Measurements from ENCODE around the gene CIDEA. TPM values are rescaled to one million over a fixed set of nuclear protein-coding genes. Genes with fewer than 3 reads are reported as not detected.

CIDEA gene
- total RNA-seq, 4 donors from 2014 or later, result 132 to 584 (median 435) TPM

GRCh38 chr18:12248926-12249720 is 5.0 kb upstream of the CIDEA start:
- ATAC-seq (ENCODE audit: low FRiP score) (no peak), DNase-seq (ENCODE audit: low spot score) (no peak)
- no peak for TF ChIP-seq CTCF (IDR thresholded peaks at IDR 0.05)

- no peak for TF ChIP-seq CTCF (IDR thresholded peaks at IDR 0.05)
- ATAC-seq (ENCODE audit: low FRiP score), result no peak
- no peak for DNase-seq (ENCODE audit: low spot score)
Observed at GRCh38 chr18:12251311-12251710, 2.9 kb upstream of the CIDEA start.

GRCh38 chr18:12252061-12252460 is 2.1 kb upstream of the CIDEA start:
- TF ChIP-seq CTCF (IDR thresholded peaks at IDR 0.05), result no peak
- no peak for ATAC-seq (ENCODE audit: low FRiP score)
- DNase-seq (ENCODE audit: low spot score), result no peak

- no peak for DNase-seq (ENCODE audit: low spot score)
- ATAC-seq (ENCODE audit: low FRiP score), result no peak
Observed at GRCh38 chr18:12253027-12253426, 1.1 kb upstream of the CIDEA start.

GRCh38 chr18:12253663-12254135 is 462 bp upstream of the CIDEA start:
- DNase-seq (ENCODE audit: low spot score) (no peak), ATAC-seq (ENCODE audit: low FRiP score) (no peak)

More at GRCh38 chr18:12253027-12253426, 1.1 kb upstream of the CIDEA start:
- no peak for TF ChIP-seq CTCF (IDR thresholded peaks at IDR 0.05)

GRCh38 chr18:12254820-12255511 is 805 bp downstream of the CIDEA start:
- ATAC-seq (ENCODE audit: low FRiP score), result no peak
- TF ChIP-seq CTCF (IDR thresholded peaks at IDR 0.05), result no peak
- no peak for DNase-seq (ENCODE audit: low spot score)

More at GRCh38 chr18:12253663-12254135, 462 bp upstream of the CIDEA start:
- TF ChIP-seq CTCF (IDR thresholded peaks at IDR 0.05), result no peak
